ENCODE measurements around the gene SLC22A17. TPM values are rescaled to one million over a fixed set of nuclear protein-coding genes. Genes with fewer than 3 reads are reported as not detected.
"Not testable (repeated sequence)": the region's sequence is repeated elsewhere in the genome, so short reads cannot be mapped to it uniquely, and the experiment has no call there.

The SLC22A17 gene
- total and polyA plus RNA-seq, 2 of the 8 experiments (the other 6 are each of a cell fraction or from before 2014, with no cell fraction given) = 43.0 to 49.0 TPM

- H3K4me1 ChIP-seq (replicated peaks in 1 of 4; ENCODE audit: control insufficient read depth in 3 of 4, insufficient read depth in 4 of 4, low read length in 3 of 4); H3K79me2 ChIP-seq (ENCODE audit: control insufficient read depth in 1 of 2, insufficient read depth in 2 of 2, low read length in 2 of 2); H2AK5ac ChIP-seq (ENCODE audit: low read depth, low read length); H4K5ac ChIP-seq (ENCODE audit: insufficient read length, low read depth, low read length); H4K20me1 ChIP-seq (replicated peaks in 1 of 2; ENCODE audit: control insufficient read depth in 1 of 2, insufficient read depth in 2 of 2, low read length in 2 of 2); H3K79me1 ChIP-seq (ENCODE audit: low read depth, low read length); H3K4me2 ChIP-seq (ENCODE audit: insufficient read depth in 1 of 2, low read depth in 2 of 2, low read length in 2 of 2); H3K14ac ChIP-seq (ENCODE audit: insufficient read length); H2BK5ac ChIP-seq (ENCODE audit: low read depth, low read length); H3K9me3 ChIP-seq (ENCODE audit: insufficient read depth in 2 of 2, low read depth in 1 of 2, low read length in 1 of 2); H3K4ac ChIP-seq (replicated peaks; ENCODE audit: insufficient read length, low read depth, low read length); H3K4me3 ChIP-seq (ENCODE audit: extremely low read depth in 1 of 4, insufficient read depth in 2 of 4, low read depth in 3 of 4, low read length in 4 of 4); H2BK12ac ChIP-seq (ENCODE audit: low read depth, low read length); POLR2A ChIA-PET (ENCODE audit: partially characterized antibody); H2BK15ac ChIP-seq (ENCODE audit: low read length); H3K23me2 ChIP-seq (ENCODE audit: low read depth, low read length); H3K27ac ChIP-seq (ENCODE audit: low read depth, low read length); DNase-seq (ENCODE audit: low read depth in 1 of 2, low spot score in 2 of 2); H3K23ac ChIP-seq (ENCODE audit: insufficient read length); H3K9ac ChIP-seq (replicated peaks in 1 of 4; ENCODE audit: extremely low read depth in 1 of 4, low read depth in 3 of 4, low read length in 3 of 4); H4K91ac ChIP-seq (replicated peaks; ENCODE audit: insufficient read length, low read length); H4K8ac ChIP-seq (ENCODE audit: extremely low read depth, insufficient read depth, low read length); H3K36me3 ChIP-seq (ENCODE audit: control insufficient read depth in 2 of 4, insufficient read depth in 4 of 4, low read length in 3 of 4); H2BK20ac ChIP-seq (ENCODE audit: low read length); H2BK120ac ChIP-seq (replicated peaks; ENCODE audit: low read depth, low read length); H2AFZ ChIP-seq (ENCODE audit: low read length); H3K18ac ChIP-seq (ENCODE audit: extremely low read depth, low read length); FAIRE-seq; H3K56ac ChIP-seq (replicated peaks; ENCODE audit: insufficient read length, low read depth, low read length); H3K27me3 ChIP-seq (replicated peaks in 1 of 4; ENCODE audit: control insufficient read depth in 3 of 4, extremely low read depth in 1 of 4, insufficient read depth in 3 of 4, low read length in 3 of 4): not testable (repeated sequence)
- CTCF ChIA-PET (ENCODE audit: partially characterized antibody) = interaction anchor here (1.3 kb wide), 1 partner anchor 21 kb away, joined by 3 read pairs; no protein-coding TSS in a partner anchor
- WGBS, 2 experiments (ENCODE audit: extremely low coverage in 1 of 2, insufficient coverage in 1 of 2, insufficient read length in 1 of 2, insufficient replicate concordance in 2 of 2, low coverage in 1 of 2, low lambda C conversion rate in 2 of 2, missing lambda C conversion rate in 1 of 2) = 89% methylated on average over 11 of the region's 16 CpGs; no CpG with 5 or more reads in 1 of the 2 experiments
These were observed 47.9 kb upstream of the SLC22A17 start for GRCh38 chr14:23400496-23401149.

All from H1 (cell line).